NT2/D1 (cell line): ENCODE measurements around the gene DNAI1.

ENCODE experiments used
- YY1 ChIP-seq: IDR thresholded peaks from 2 replicates; pipeline ENCODE4 v1.6.1; 2011; ENCODE audit not compliant: insufficient read length, insufficient read depth
- ZNF274 ChIP-seq: IDR thresholded peaks from 2 replicates; pipeline ENCODE4 v1.6.1; 2011; ENCODE audit warnings: mild to moderate bottlenecking, low read depth, low read length

- no peak for TF ChIP-seq ZNF274
- TF ChIP-seq YY1 = no peak
Measured at GRCh38 chr9:34451545-34451944, 7.1 kb upstream of the DNAI1 start.
